Upper lobe of left lung (tissue), 6 donors: ENCODE results near the gene ZKSCAN1. TPM values are rescaled to one million over a fixed set of nuclear protein-coding genes. Genes with fewer than 3 reads are reported as not detected.

Experiments
- ATAC-seq, 2 donors: fragments of 200-7000 bp; cut with Tn5 transposase; one replicate each; pipeline ENCODE4 v1.9.1; 2022; ENCODE audit warnings: mild to moderate bottlenecking in 2 of 2, moderate library complexity in 2 of 2; ENCODE audit not compliant: low FRiP score in 2 of 2
- DNase-seq, 2 donors: peaks; one replicate each; pipeline ENCODE4 v3.0.0-alpha.2; 2019 to 2020
- H3K27ac ChIP-seq, 4 donors: fragments of 200-600 bp; sonication (generic); one replicate each; pipeline ENCODE4 v1.5.1; 2016 to 2019
- H3K27me3 ChIP-seq, 4 donors: fragments of 200-600 bp; sonication (generic); one replicate each; pipeline ENCODE4 v1.5.1; 2017 to 2019
- H3K36me3 ChIP-seq, 4 donors: fragments of 200-600 bp; sonication (generic); one replicate each; pipeline ENCODE4 v1.5.1; 2016 to 2019
- H3K4me1 ChIP-seq, 4 donors: fragments of 200-600 bp; sonication (generic); one replicate each; pipeline ENCODE4 v1.5.1; 2018 to 2019
- H3K4me3 ChIP-seq, 4 donors: fragments of 200-600 bp; sonication (generic); one replicate each; pipeline ENCODE4 v1.5.1; 2017 to 2019; ENCODE audit warnings: mild to moderate bottlenecking in 2 of 4, moderate library complexity in 1 of 4
- H3K9me3 ChIP-seq, 4 donors: fragments of 200-600 bp; sonication (generic); one replicate each; pipeline ENCODE4 v1.5.1; 2018 to 2019
- CTCF ChIP-seq, 6 experiments: fragments of 450-650 bp in 4 of 6; fragments of 200-600 bp in 2 of 6; sonication (generic) in 2 of 6; IDR thresholded peaks; one replicate each; pipeline ENCODE4 v1.5.1; 2016 to 2019; ENCODE audit warnings: antibody characterized with exemption in 6 of 6
- EP300 ChIP-seq, 4 donors: sonication (generic); formaldehyde crosslinking; IDR thresholded peaks; one replicate each; pipeline ENCODE4 v1.5.1; 2017; ENCODE audit warnings: antibody characterized with exemption in 4 of 4, control low read depth in 2 of 4
- POLR2A ChIP-seq, 4 donors: fragments of 450-650 bp; IDR thresholded peaks; one replicate each; pipeline ENCODE4 v1.5.1; 2016 to 2017; ENCODE audit warnings: antibody characterized with exemption in 4 of 4, mild to moderate bottlenecking in 2 of 4
- POLR2AphosphoS5 ChIP-seq, 2 donors: sonication (generic); formaldehyde crosslinking; IDR thresholded peaks; one replicate each; pipeline ENCODE4 v1.5.1; 2017; ENCODE audit warnings: antibody characterized with exemption in 2 of 2
- WGBS, 2 donors: methylation state at CpG; one replicate each; pipeline ENCODE4 v1.1.5; 2017 to 2018; 5-methylcytosine and 5-hydroxymethylcytosine counted together
- total RNA-seq, 6 donors: library from RNA; depleted of rRNA in 4 of 6; stranded (reverse); fragments of >200 nt in 4 of 6; gene quantifications; one replicate each; pipeline versions ENCODE4 v1.1.0 to v1.2.1, GENCODE V29; 2016 to 2021
- donor health status: DM: no; HTN: no; CAD: no; lungs with moderate emphysema.
- donor health status: DM: no; HTN: yes; CAD: no; lungs with severe emphysema.

ZKSCAN1 gene
- total RNA-seq, 6 donors from 2014 or later: 19.3 to 50.4 (median 36.9) TPM

GRCh38 chr7:100034871-100035510 is 19.6 kb downstream of the ZKSCAN1 start:
- Histone ChIP-seq H3K27ac (no peak overlapping the region), H3K4me3 (no peak overlapping the region), H3K4me1 (peaks cover 0 to 14% (median 8%) of the 10 kb centered on the region in 4 donors), H3K9me3 (no peaks in the 10 kb centered on the region), H3K27me3 (no peaks in the 10 kb centered on the region), H3K36me3 (peaks cover 13 to 69% (median 50%) of the 10 kb centered on the region in 4 donors)
- no peak for ATAC-seq
- TF ChIP-seq CTCF (IDR thresholded peaks at IDR 0.05) (no peak), EP300 (IDR thresholded peaks at IDR 0.05) (no peak), POLR2A (IDR thresholded peaks at IDR 0.05) (no peak), POLR2AphosphoS5 (IDR thresholded peaks at IDR 0.05) (no peak)
- no peak for DNase-seq
- WGBS, 2 donors: 72 to 76% methylated on average over 8 of the region's 8 CpGs

GRCh38 chr7:100035876-100036275 is 20.5 kb downstream of the ZKSCAN1 start:
- peaks cover 0 to 14% (median 8%) of the 10 kb centered on the region in 4 donors for H3K4me1 ChIP-seq
- peaks cover 13 to 60% (median 42%) of the 10 kb centered on the region in 4 donors for H3K36me3 ChIP-seq
- H3K9me3 ChIP-seq: no peaks in the 10 kb centered on the region
- no peaks in the 10 kb centered on the region for H3K27me3 ChIP-seq
- no peak overlapping the region for H3K4me3 ChIP-seq
- DNase-seq (no peak), ATAC-seq (no peak)
- WGBS, 2 donors: 79 to 83% methylated on average over 6 of the region's 6 CpGs
- TF ChIP-seq POLR2AphosphoS5 (IDR thresholded peaks at IDR 0.05): no peak
- TF ChIP-seq EP300 (IDR thresholded peaks at IDR 0.05): no peak
- no peak for TF ChIP-seq CTCF (IDR thresholded peaks at IDR 0.05)
- TF ChIP-seq POLR2A (IDR thresholded peaks at IDR 0.05): no peak
- H3K27ac ChIP-seq: no peak overlapping the region

GRCh38 chr7:100038326-100038725 is 22.9 kb downstream of the ZKSCAN1 start:
- TF ChIP-seq POLR2AphosphoS5 (IDR thresholded peaks at IDR 0.05) (no peak), CTCF (IDR thresholded peaks at IDR 0.05) (no peak), POLR2A (IDR thresholded peaks at IDR 0.05) (no peak), EP300 (IDR thresholded peaks at IDR 0.05) (no peak)
- no peaks in the 10 kb centered on the region for H3K27me3 ChIP-seq
- ATAC-seq: no peak
- peaks cover 13 to 35% (median 21%) of the 10 kb centered on the region in 4 donors for H3K36me3 ChIP-seq
- WGBS, 2 donors: 77 to 85% methylated on average over 7 of the region's 7 CpGs
- no peak overlapping the region for H3K27ac ChIP-seq
- peaks cover 0 to 14% (median 8%) of the 10 kb centered on the region in 4 donors for H3K4me1 ChIP-seq
- H3K9me3 ChIP-seq: no peaks in the 10 kb centered on the region
- DNase-seq: no peak
- no peak overlapping the region for H3K4me3 ChIP-seq

GRCh38 chr7:100040575-100040974 is 25.2 kb downstream of the ZKSCAN1 start:
- no peak overlapping the region for H3K4me3 ChIP-seq
- peaks cover 0 to 13% (median under 1%) of the 10 kb centered on the region in 4 donors for H3K36me3 ChIP-seq
- H3K9me3 ChIP-seq: no peaks in the 10 kb centered on the region
- no peaks in the 10 kb centered on the region for H3K27me3 ChIP-seq
- H3K27ac ChIP-seq: no peak overlapping the region
- DNase-seq (no peak), ATAC-seq (no peak)
- 58 to 70% methylated on average over 7 of the region's 7 CpGs for WGBS, 2 donors
- H3K4me1 ChIP-seq: peaks cover 0 to 14% (median 8%) of the 10 kb centered on the region in 4 donors
- TF ChIP-seq EP300 (IDR thresholded peaks at IDR 0.05) (no peak), POLR2A (IDR thresholded peaks at IDR 0.05) (no peak), POLR2AphosphoS5 (IDR thresholded peaks at IDR 0.05) (no peak), CTCF (IDR thresholded peaks at IDR 0.05) (no peak)

GRCh38 chr7:100044718-100045117 is 29.3 kb downstream of the ZKSCAN1 start:
- Histone ChIP-seq H3K27ac (no peak overlapping the region), H3K9me3 (no peaks in the 10 kb centered on the region), H3K27me3 (no peaks in the 10 kb centered on the region), H3K4me1 (peaks cover 0 to 6% (median 0%) of the 10 kb centered on the region in 4 donors), H3K36me3 (no peaks in the 10 kb centered on the region), H3K4me3 (no peak overlapping the region)
- ATAC-seq (no peak), DNase-seq (no peak)
- WGBS, 2 donors: 61% methylated on average over 6 of the region's 6 CpGs
- TF ChIP-seq CTCF (IDR thresholded peaks at IDR 0.05) (no peak), POLR2AphosphoS5 (IDR thresholded peaks at IDR 0.05) (no peak), POLR2A (IDR thresholded peaks at IDR 0.05) (no peak), EP300 (IDR thresholded peaks at IDR 0.05) (no peak)
